ENCODE measurements around the gene MRPL14. TPM values are rescaled to one million over a fixed set of nuclear protein-coding genes. Genes with fewer than 3 reads are reported as not detected.

MRPL14 gene
- total RNA-seq, 2 experiments from 2014 or later, result 44.1 to 51.6 TPM

- no peak for DNase-seq
- Mint-ChIP-seq H3K4me1 (peaks cover 43% of the 10 kb centered on the region), H3K36me3 (peaks cover 15% of the 10 kb centered on the region), H3K9me3 (no peaks in the 10 kb centered on the region), H3K27me3 (peaks cover 2% of the 10 kb centered on the region), H3K4me3 (peak overlapping the region; percentile 77), H3K27ac (peak overlapping the region; percentile 44)
- ATAC-seq (ENCODE audit: low read depth), result no peak
- POLR2A ChIA-PET, result interaction anchor here (1.0 kb wide), 1 partner anchor 118 kb away, joined by 4 read pairs; the partner anchor contains the start of gene HSP90AB1
Measured at GRCh38 chr6:44128020-44128917, 1.0 kb upstream of the MRPL14 start.

GRCh38 chr6:44126320-44127149 is 717 bp downstream of the MRPL14 start:
- H3K36me3 Mint-ChIP-seq, result peaks cover 15% of the 10 kb centered on the region
- POLR2A ChIA-PET, result interaction anchor here (1.0 kb wide), 1 partner anchor 120 kb away, joined by 4 read pairs; the partner anchor contains the start of gene HSP90AB1
- peak overlapping the region; percentile 85 for H3K27ac Mint-ChIP-seq
- ATAC-seq (ENCODE audit: low read depth) (peak; percentile 32), DNase-seq (peak; percentile 61)
- peak overlapping the region; percentile 92 for H3K4me3 Mint-ChIP-seq
- peaks cover 52% of the 10 kb centered on the region for H3K4me1 Mint-ChIP-seq
- peaks cover 2% of the 10 kb centered on the region for H3K27me3 Mint-ChIP-seq
- no peaks in the 10 kb centered on the region for H3K9me3 Mint-ChIP-seq

GRCh38 chr6:44123544-44123943 is 3.7 kb downstream of the MRPL14 start:
- no peaks in the 10 kb centered on the region for H3K9me3 Mint-ChIP-seq
- peak overlapping the region; percentile 62 for H3K4me3 Mint-ChIP-seq
- DNase-seq, result no peak
- H3K36me3 Mint-ChIP-seq, result peaks cover 16% of the 10 kb centered on the region
- no peak for ATAC-seq (ENCODE audit: low read depth)
- H3K27ac Mint-ChIP-seq, result peak overlapping the region; percentile 76
- POLR2A ChIA-PET, result interaction anchor here (1.1 to 1.3 kb wide), 3 partner anchors 9 to 133 kb away, joined by 3 read pairs; no protein-coding TSS in a partner anchor
- H3K4me1 Mint-ChIP-seq, result peaks cover 55% of the 10 kb centered on the region
- H3K27me3 Mint-ChIP-seq, result no peaks in the 10 kb centered on the region

GRCh38 chr6:44122801-44123200 is 4.5 kb downstream of the MRPL14 start:
- H3K36me3 Mint-ChIP-seq, result peaks cover 20% of the 10 kb centered on the region
- H3K27me3 Mint-ChIP-seq, result no peaks in the 10 kb centered on the region
- H3K4me3 Mint-ChIP-seq, result peak overlapping the region; percentile 62
- POLR2A ChIA-PET, result interaction anchor here (1.1 to 1.3 kb wide), 2 partner anchors 10 to 134 kb away, joined by 3 read pairs; no protein-coding TSS in a partner anchor
- no peaks in the 10 kb centered on the region for H3K9me3 Mint-ChIP-seq
- peak overlapping the region; percentile 76 for H3K27ac Mint-ChIP-seq
- H3K4me1 Mint-ChIP-seq, result peaks cover 56% of the 10 kb centered on the region
- no peak for DNase-seq
- peak; percentile 23 for ATAC-seq (ENCODE audit: low read depth)

GRCh38 chr6:44120692-44121443 is 6.4 kb downstream of the MRPL14 start:
- no peak overlapping the region for H3K27ac Mint-ChIP-seq
- no peaks in the 10 kb centered on the region for H3K9me3 Mint-ChIP-seq
- ATAC-seq (ENCODE audit: low read depth) (no peak), DNase-seq (no peak)
- H3K4me1 Mint-ChIP-seq, result peaks cover 58% of the 10 kb centered on the region
- peaks cover 16% of the 10 kb centered on the region for H3K36me3 Mint-ChIP-seq
- H3K4me3 Mint-ChIP-seq, result no peak overlapping the region
- POLR2A ChIA-PET, result no interaction called here
- H3K27me3 Mint-ChIP-seq, result no peaks in the 10 kb centered on the region

- Mint-ChIP-seq H3K4me1 (peaks cover 55% of the 10 kb centered on the region), H3K9me3 (no peaks in the 10 kb centered on the region)
- POLR2A ChIA-PET, result no interaction called here
Measured at GRCh38 chr6:44119704-44120262, 7.5 kb downstream of the MRPL14 start.

GRCh38 chr6:44117397-44118128 is 9.7 kb downstream of the MRPL14 start:
- Mint-ChIP-seq H3K27me3 (no peaks in the 10 kb centered on the region), H3K4me3 (no peak overlapping the region), H3K9me3 (no peaks in the 10 kb centered on the region), H3K27ac (peak overlapping the region; percentile 23), H3K4me1 (peaks cover 35% of the 10 kb centered on the region), H3K36me3 (peaks cover 13% of the 10 kb centered on the region)
- ATAC-seq (ENCODE audit: low read depth), result no peak
- POLR2A ChIA-PET, result no interaction called here
- no peak for DNase-seq

More at GRCh38 chr6:44119704-44120262, 7.5 kb downstream of the MRPL14 start:
- Mint-ChIP-seq H3K4me3 (no peak overlapping the region), H3K27me3 (no peaks in the 10 kb centered on the region), H3K36me3 (peaks cover 19% of the 10 kb centered on the region), H3K27ac (peak overlapping the region; percentile 0)
- ATAC-seq (ENCODE audit: low read depth) (no peak), DNase-seq (no peak)

GRCh38 chr6:44116641-44117382 is 10.4 kb downstream of the MRPL14 start:
- POLR2A ChIA-PET, result no interaction called here
- peaks cover 31% of the 10 kb centered on the region for H3K4me1 Mint-ChIP-seq
- H3K4me3 Mint-ChIP-seq, result no peak overlapping the region

GRCh38 chr6:44115866-44116265 is 11.4 kb downstream of the MRPL14 start:
- no peak overlapping the region for H3K27ac Mint-ChIP-seq
- POLR2A ChIA-PET, result interaction anchor here (0.5 kb wide), 1 partner anchor 1323 kb away, joined by 3 read pairs; no protein-coding TSS in a partner anchor

More at GRCh38 chr6:44116641-44117382, 10.4 kb downstream of the MRPL14 start:
- ATAC-seq (ENCODE audit: low read depth) (no peak), DNase-seq (no peak)
- H3K36me3 Mint-ChIP-seq, result peaks cover 15% of the 10 kb centered on the region
- H3K27ac Mint-ChIP-seq, result no peak overlapping the region
- H3K9me3 Mint-ChIP-seq, result no peaks in the 10 kb centered on the region
- no peaks in the 10 kb centered on the region for H3K27me3 Mint-ChIP-seq

GRCh38 chr6:44113414-44113813 is 13.8 kb downstream of the MRPL14 start:
- DNase-seq (no peak), ATAC-seq (ENCODE audit: low read depth) (no peak)
- Mint-ChIP-seq H3K4me1 (peaks cover 29% of the 10 kb centered on the region), H3K9me3 (no peaks in the 10 kb centered on the region), H3K36me3 (peaks cover 22% of the 10 kb centered on the region), H3K4me3 (no peak overlapping the region), H3K27ac (no peak overlapping the region), H3K27me3 (no peaks in the 10 kb centered on the region)
- POLR2A ChIA-PET, result no interaction called here

More at GRCh38 chr6:44115866-44116265, 11.4 kb downstream of the MRPL14 start:
- ATAC-seq (ENCODE audit: low read depth) (no peak), DNase-seq (no peak)
- Mint-ChIP-seq H3K4me3 (no peak overlapping the region), H3K27me3 (no peaks in the 10 kb centered on the region), H3K9me3 (no peaks in the 10 kb centered on the region), H3K4me1 (peaks cover 36% of the 10 kb centered on the region), H3K36me3 (peaks cover 21% of the 10 kb centered on the region)

All from activated naive CD8-positive, alpha-beta T cell treated with anti-CD3 and anti-CD28 coated beads, Interleukin-2, amount 10 ng/mL, durations not matched to agents 7 days and 5 days (primary cell).